IMR-90 (cell line): Measurements from ENCODE around the gene SNRNP70.
"Not testable (repeated sequence)": the region's sequence is repeated elsewhere in the genome, so short reads cannot be mapped to it uniquely, and the experiment has no call there.

ENCODE experiments used
- BHLHE40 ChIP-seq: fragments of 150-350 bp; IDR thresholded peaks from 2 replicates; pipeline ENCODE4 v1.6.1; 2016; ENCODE audit warnings: mild to moderate bottlenecking, low read depth, low read length
- CEBPB ChIP-seq: IDR thresholded peaks from 2 replicates; pipeline ENCODE4 v1.6.1; 2012; ENCODE audit warnings: low read depth, low read length, improper control_type of control experiment
- CHD1 ChIP-seq: IDR thresholded peaks from 2 replicates; pipeline ENCODE4 v1.6.1; 2012; ENCODE audit warnings: low read depth, low read length, improper control_type of control experiment
- CTCF ChIP-seq: conservative IDR thresholded peaks from 2 replicates; pipeline ENCODE4 v1.5.1; 2012; ENCODE audit warnings: mild to moderate bottlenecking, low read depth, low read length, improper control_type of control experiment
- ELK1 ChIP-seq: fragments of 150-350 bp; IDR thresholded peaks from 2 replicates; pipeline ENCODE4 v1.6.1; 2016; ENCODE audit warnings: low read depth, mild to moderate bottlenecking, low read length, moderate library complexity, borderline replicate concordance
- MAFK ChIP-seq: IDR thresholded peaks from 2 replicates; pipeline ENCODE4 v1.6.1; 2012; ENCODE audit warnings: low read depth, low read length, improper control_type of control experiment
- MXI1 ChIP-seq: IDR thresholded peaks from 2 replicates; pipeline ENCODE4 v1.6.1; 2012; ENCODE audit warnings: low read depth, mild to moderate bottlenecking, low read length, moderate library complexity, borderline replicate concordance
- NFE2L2 ChIP-seq: fragments of 150-350 bp; IDR thresholded peaks from 2 replicates; pipeline ENCODE4 v1.6.1; 2016; ENCODE audit warnings: low read depth, mild to moderate bottlenecking, low read length
- POLR2A ChIP-seq: IDR thresholded peaks from 2 replicates; pipeline ENCODE4 v1.6.1; 2012; ENCODE audit warnings: mild to moderate bottlenecking, low read depth, low read length
- RAD21 ChIP-seq: IDR thresholded peaks from 2 replicates; pipeline ENCODE4 v1.6.1; 2012; ENCODE audit warnings: low read length, improper control_type of control experiment
- RCOR1 ChIP-seq: IDR thresholded peaks from 2 replicates; pipeline ENCODE4 v1.6.1; 2012; ENCODE audit warnings: mild to moderate bottlenecking, low read length, improper control_type of control experiment; ENCODE audit not compliant: insufficient replicate concordance
- RFX5 ChIP-seq: IDR thresholded peaks from 2 replicates; pipeline ENCODE4 v1.8.0; 2012; ENCODE audit warnings: low read depth, mild to moderate bottlenecking, low read length, moderate library complexity
- SMC3 ChIP-seq: fragments of 150-350 bp; IDR thresholded peaks from 2 replicates; pipeline ENCODE4 v1.6.1; 2016; ENCODE audit warnings: low read depth, mild to moderate bottlenecking, antibody characterized with exemption, low read length, moderate library complexity
- USF2 ChIP-seq: fragments of 150-350 bp; IDR thresholded peaks from 2 replicates; pipeline ENCODE4 v1.6.1; 2017; ENCODE audit warnings: mild to moderate bottlenecking, antibody characterized with exemption, low read length, low read depth

- not testable (repeated sequence) for TF ChIP-seq CTCF, POLR2A, SMC3, CHD1, NFE2L2, ELK1, RAD21, MAFK, CEBPB, MXI1, RFX5, BHLHE40, USF2, RCOR1
Observed at GRCh38 chr19:49038111-49038510, 47.1 kb upstream of the SNRNP70 start.
